Activated CD8-positive, alpha-beta memory T cell treated with anti-CD3 and anti-CD28 coated beads for 24 hours (primary cell): Measurements from ENCODE around the gene TRNT1.

Experiments used
- DNase-seq: peaks from one replicate; pipeline ENCODE4 v3.0.0-alpha.2; 2020

Gene TRNT1

GRCh38 chr3:3113042-3113709 lies 13.6 kb upstream of the TRNT1 start:
- no peak for DNase-seq

GRCh38 chr3:3117651-3118050 lies 9.1 kb upstream of the TRNT1 start:
- DNase-seq: no peak

- no peak for DNase-seq
Measured at GRCh38 chr3:3119393-3119851, 7.3 kb upstream of the TRNT1 start.

GRCh38 chr3:3125977-3126376 lies 763 bp upstream of the TRNT1 start:
- no peak for DNase-seq

- peak; percentile 70 for DNase-seq
Measured at GRCh38 chr3:3127432-3128010, 781 bp downstream of the TRNT1 start.

GRCh38 chr3:3129579-3129978 lies 2.8 kb downstream of the TRNT1 start:
- DNase-seq: no peak

GRCh38 chr3:3133500-3133899 lies 6.8 kb downstream of the TRNT1 start:
- no peak for DNase-seq

- no peak for DNase-seq
Measured at GRCh38 chr3:3134750-3135448, 8.2 kb downstream of the TRNT1 start.

GRCh38 chr3:3137526-3137925 lies 10.8 kb downstream of the TRNT1 start:
- no peak for DNase-seq

GRCh38 chr3:3141939-3142338 lies 15.2 kb downstream of the TRNT1 start:
- no peak for DNase-seq

- no peak for DNase-seq
Measured at GRCh38 chr3:3145831-3146230, 19.1 kb downstream of the TRNT1 start.

GRCh38 chr3:3149560-3149959 lies 22.8 kb downstream of the TRNT1 start:
- no peak for DNase-seq

- no peak for DNase-seq
Measured at GRCh38 chr3:3151513-3151912, 24.8 kb downstream of the TRNT1 start.

- DNase-seq: no peak
Measured at GRCh38 chr3:3154879-3155610, 28.3 kb downstream of the TRNT1 start.

- DNase-seq: no peak
Measured at GRCh38 chr3:3157484-3157883, 30.7 kb downstream of the TRNT1 start.

GRCh38 chr3:3160826-3161225 lies 34.1 kb downstream of the TRNT1 start:
- DNase-seq: no peak

GRCh38 chr3:3165241-3165640 lies 38.5 kb downstream of the TRNT1 start:
- no peak for DNase-seq

GRCh38 chr3:3165650-3166049 lies 38.9 kb downstream of the TRNT1 start:
- no peak for DNase-seq

GRCh38 chr3:3170998-3171397 lies 44.3 kb downstream of the TRNT1 start:
- DNase-seq: no peak

- DNase-seq: no peak
Measured at GRCh38 chr3:3172627-3173026, 45.9 kb downstream of the TRNT1 start.

GRCh38 chr3:3177861-3178497 lies 51.2 kb downstream of the TRNT1 start:
- DNase-seq: no peak

GRCh38 chr3:3178498-3179328 lies 52.0 kb downstream of the TRNT1 start:
- no peak for DNase-seq
